Nucleus accumbens (tissue), 56 donors: ENCODE results near the gene PRKG1.
"Not testable (repeated sequence)": the region's sequence is repeated elsewhere in the genome, so short reads cannot be mapped to it uniquely, and the experiment has no call there.

Experiments
- DNase-seq, 56 donors: peaks; one replicate each; lab custom pipeline; 2025; lab: John Stamatoyannopoulos, UW

Gene PRKG1

GRCh38 chr10:51403521-51403920 is 329.2 kb downstream of the PRKG1 start:
- DNase-seq, result no peak

- no peak for DNase-seq
Measured at GRCh38 chr10:51405580-51406351, 331.5 kb downstream of the PRKG1 start.

DNA sequence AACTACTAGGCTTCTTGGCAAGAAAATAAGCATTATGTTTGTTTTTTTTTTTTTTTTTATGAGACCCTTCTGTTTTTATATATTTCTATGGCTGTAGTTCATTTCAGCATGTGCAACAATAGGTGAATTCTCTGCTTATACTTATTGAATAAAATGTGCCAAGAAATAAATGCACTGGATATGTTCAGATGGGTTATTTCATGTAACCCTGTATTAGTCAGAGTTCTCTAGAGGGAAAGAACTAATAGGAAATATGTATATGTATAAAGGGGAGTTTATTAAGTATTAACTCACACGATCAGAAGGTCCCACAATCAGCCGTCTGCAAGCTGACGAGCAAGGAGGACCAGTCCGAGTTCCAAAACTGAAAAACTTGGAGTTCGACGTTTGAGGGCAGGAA is 332.3 kb downstream of the PRKG1 start:
- no peak for DNase-seq

- DNase-seq, result no peak
Measured at GRCh38 chr10:51416494-51416893, 342.2 kb downstream of the PRKG1 start.

DNA sequence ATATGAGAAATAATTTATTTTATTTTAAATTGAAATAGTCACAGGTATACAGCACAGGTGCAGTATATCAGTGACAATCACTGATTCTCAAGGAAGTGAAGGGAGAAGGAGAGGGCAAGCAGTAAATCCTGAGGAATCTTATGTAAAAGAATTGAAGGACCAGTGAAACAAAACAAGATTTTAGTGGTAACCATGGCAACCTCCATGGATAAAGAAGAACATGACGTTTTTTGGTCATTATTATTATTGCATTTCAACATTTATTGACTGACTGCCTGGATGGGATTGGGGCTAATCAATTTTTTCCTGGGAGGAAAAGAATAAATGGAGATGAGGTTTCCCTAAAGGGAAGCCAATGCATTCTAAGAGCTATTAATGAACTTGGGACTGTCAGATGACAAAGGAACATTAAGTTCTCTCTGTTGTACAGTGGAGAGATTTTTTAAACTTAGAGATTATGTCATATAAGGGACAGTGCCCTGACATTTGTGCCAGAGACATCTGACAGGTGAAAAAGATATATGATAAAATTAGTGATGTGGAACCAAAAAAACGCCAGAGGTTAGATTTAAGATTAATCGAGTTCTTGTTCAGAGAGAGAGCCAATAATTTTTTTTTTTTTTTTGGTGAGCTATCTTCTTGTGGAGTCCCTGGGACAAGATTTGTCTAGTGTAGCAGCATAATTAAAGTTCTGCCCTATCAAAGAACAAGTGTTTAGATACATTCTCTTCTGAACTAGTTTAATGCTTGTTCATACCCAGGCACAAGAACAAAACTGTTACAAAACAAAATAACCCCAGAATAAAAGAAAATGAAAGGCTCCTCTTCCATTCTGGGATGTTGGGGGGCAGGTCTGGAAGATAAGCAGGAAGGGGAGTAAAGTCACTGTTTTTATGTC is 345.2 kb downstream of the PRKG1 start:
- DNase-seq, result no peak

DNA sequence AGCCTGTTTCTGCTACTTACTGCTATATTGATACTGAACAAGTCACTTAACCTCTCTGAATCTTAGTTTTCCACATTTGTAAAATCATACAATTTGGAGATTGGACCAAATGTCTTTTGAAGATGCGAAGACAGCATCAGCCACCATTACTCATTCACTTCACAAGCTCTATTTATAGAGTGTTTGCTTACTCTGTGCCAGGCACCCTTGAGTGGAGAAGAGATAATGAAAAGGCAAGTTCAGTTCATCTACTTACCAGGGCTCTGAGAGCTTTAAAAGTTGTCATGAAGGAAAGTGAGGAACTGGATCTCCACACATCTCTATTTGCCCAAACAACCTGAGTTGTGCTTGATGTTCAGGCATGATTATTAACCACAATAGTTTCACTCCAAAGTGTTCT is 347.6 kb downstream of the PRKG1 start:
- DNase-seq, result no peak

- peak in 17 of 56 donors; percentile 0 to 70 (median 15) for DNase-seq
Measured at GRCh38 chr10:51422311-51423120, 348.2 kb downstream of the PRKG1 start.

DNA sequence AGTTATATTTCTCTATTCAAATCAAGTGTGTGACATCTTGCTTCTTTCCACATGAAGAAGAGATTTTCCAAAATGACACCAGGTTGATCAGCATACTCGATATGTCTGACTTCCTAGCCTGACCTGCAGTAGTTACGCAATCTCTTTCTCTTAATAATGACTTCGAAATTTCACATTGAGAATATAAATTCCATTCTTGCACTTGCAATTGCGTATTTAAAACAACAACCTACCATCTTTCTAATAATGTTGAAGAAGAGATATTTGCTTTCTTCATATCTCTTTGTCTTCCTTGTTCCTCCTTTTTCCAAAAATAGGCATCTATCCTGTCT is 348.8 kb downstream of the PRKG1 start:
- DNase-seq, result no peak

DNA sequence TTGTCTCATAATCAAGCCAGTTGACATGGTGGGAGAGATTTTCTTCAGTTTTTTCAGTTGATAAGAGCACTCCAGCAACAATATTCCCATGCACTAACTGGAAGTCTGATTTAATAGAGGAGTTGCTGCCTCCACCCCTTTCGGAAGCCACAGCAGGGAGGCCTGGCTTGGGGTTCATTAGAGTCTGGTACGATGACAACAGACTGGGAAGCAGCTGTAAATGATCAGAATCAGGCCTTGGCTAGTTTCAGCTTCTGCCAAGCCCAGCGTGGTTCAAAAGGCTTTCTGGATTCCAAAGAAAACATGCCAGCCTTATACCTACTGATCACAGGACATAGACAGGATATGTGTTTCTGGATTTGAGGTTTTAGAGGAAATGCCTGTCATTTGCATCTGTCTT is 351.1 kb downstream of the PRKG1 start:
- no peak for DNase-seq

DNA sequence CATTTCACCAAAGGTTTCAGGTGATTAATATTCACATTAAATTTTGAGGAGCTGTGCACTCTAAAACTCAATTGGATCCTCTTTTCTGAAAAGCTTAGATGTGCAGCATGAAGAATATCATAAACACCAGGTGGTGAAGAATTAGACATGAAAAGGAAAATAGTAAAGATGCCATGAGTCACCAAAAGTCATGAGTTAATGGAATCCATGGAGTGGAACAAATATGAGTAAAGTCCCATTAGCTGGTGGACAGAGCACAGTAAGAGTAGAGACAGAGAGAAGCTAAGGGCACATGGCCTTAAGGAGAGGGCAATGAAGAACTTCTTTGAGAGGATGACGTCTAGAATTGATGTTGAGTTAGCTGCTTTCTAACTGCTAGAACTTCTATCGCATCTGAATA is 353.5 kb downstream of the PRKG1 start:
- no peak for DNase-seq

- DNase-seq, result no peak
Measured at GRCh38 chr10:51430506-51430905, 356.2 kb downstream of the PRKG1 start.

GRCh38 chr10:51433949-51434475 is 359.7 kb downstream of the PRKG1 start:
- no peak for DNase-seq

DNA sequence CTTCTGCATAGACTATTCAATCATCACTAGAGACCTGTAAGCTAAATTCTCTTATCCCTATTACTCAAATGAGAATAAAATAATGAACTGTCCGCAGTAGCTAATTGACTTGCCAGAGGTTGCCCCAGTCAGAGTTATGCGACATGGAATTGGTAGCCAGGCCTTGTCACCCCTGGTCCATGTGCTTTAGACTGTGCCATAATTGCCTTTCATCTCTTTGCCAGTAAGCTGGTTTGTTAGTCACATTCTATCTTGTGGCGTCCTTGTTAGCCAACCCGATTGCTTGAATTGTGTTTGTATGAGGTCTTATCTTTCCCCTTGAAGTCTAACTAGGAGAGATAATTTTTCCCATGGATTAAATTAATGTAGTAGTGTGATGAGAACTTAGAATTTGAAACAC is 362.5 kb downstream of the PRKG1 start:
- no peak for DNase-seq

GRCh38 chr10:51439645-51440044 is 365.4 kb downstream of the PRKG1 start:
- DNase-seq, result no peak

GRCh38 chr10:51445588-51445987 is 371.3 kb downstream of the PRKG1 start:
- DNase-seq, result no peak

DNA sequence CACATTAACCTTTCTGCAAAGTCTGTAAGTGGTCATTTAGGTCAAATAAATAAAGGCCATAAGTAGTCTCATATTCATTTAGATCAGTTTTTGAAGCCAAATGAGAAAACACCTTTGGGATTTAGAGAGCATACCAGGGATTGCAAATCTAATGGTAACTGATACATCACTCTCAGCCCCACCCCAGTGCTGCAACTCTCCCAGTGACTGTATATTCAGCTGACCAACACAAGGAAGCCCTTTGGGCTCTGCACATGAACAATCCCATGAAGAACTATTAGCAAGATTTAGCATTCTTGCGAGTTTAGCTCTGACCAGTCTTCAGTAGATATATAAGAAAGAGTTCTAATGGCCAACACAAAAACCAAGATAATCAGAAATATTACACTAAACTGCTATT is 372.8 kb downstream of the PRKG1 start:
- no peak for DNase-seq

DNA sequence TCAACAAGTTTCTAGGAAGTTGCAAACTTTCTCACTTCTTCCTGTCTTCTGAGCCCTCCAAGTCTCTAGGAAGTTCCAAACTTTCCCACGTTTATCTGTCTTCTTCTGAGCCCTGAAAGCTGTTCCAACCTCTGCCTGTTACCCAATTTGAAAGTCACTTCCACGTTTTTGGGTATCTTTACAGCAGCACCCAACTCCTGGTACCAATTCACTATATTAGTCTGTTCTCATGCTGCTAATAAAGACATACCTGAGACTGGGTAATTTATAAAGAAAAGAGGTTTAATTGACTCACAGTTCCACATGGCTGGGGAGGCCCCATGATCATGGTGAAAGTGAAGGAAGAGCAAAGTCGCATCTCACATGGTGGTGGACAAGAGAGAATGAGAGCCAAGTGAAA is 381.5 kb downstream of the PRKG1 start:
- not testable (repeated sequence) for DNase-seq

DNA sequence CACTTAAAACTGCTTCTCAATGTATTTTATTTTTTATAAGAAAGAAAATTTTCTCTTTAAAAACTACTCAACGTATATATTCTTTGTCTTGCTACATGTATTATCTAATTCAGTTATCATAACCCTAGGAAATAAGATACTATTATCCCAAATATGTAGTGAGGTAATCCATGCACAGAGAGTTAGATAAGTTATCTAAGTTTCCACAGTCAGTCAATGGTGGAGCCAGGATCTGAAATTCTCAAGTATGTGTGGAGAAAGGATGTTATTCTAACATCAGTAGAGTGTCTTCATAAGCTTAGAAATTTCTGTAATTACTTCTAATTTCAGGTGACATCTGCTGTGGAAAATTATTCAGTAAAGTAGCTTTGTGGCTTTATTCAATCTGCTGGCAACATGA is 385.2 kb downstream of the PRKG1 start:
- no peak for DNase-seq

GRCh38 chr10:51462076-51462779 is 387.9 kb downstream of the PRKG1 start:
- DNase-seq, result no peak

DNA sequence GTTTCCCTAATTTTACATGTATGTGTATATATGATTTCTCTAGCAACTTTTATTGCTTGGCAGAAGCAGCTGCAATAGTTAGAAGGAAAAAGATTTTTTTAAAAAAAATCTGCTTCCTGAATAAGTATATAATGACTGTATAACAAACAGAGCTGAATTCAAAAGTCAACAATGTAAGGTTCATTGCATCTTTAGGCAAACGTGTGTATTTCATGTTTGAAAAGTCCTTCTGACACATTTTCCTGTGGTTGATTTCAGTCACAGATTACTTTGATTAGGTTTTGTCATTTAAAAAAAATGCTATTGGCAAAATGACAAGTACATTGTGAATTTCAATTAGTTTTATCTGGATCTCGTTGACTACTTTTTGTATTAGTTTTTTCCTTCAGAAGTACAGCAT is 394.1 kb downstream of the PRKG1 start:
- no peak for DNase-seq
